Lower leg skin (tissue), 4 donors: ENCODE measurements around the gene TGM5. TPM values are rescaled to one million over a fixed set of nuclear protein-coding genes. Genes with fewer than 3 reads are reported as not detected.

Experiments
- DNase-seq, 2 donors: peaks; one replicate each; pipeline ENCODE4 v3.0.0-alpha.2; 2019; ENCODE audit warnings: low spot score in 2 of 2
- H3K4me3 ChIP-seq: fragments of 200-600 bp; sonication (generic); 2 replicates; pipeline ENCODE4 v1.5.1; 2017; ENCODE audit warnings: mild to moderate bottlenecking, low read depth; ENCODE audit not compliant: poor library complexity, severe bottlenecking
- CTCF ChIP-seq, 3 donors: fragments of 450-650 bp; IDR thresholded peaks; one replicate each; pipeline ENCODE4 v1.5.1; 2016; ENCODE audit warnings: antibody characterized with exemption in 3 of 3, mild to moderate bottlenecking in 3 of 3, moderate library complexity in 2 of 3
- POLR2A ChIP-seq, 2 donors: fragments of 450-650 bp; IDR thresholded peaks; one replicate each; pipeline ENCODE4 v1.6.1; 2016 to 2017; ENCODE audit warnings: antibody characterized with exemption in 2 of 2, mild to moderate bottlenecking in 1 of 2, moderate library complexity in 1 of 2
- WGBS, 2 donors: methylation state at CpG; one replicate each; pipeline ENCODE4 v1.1.5; 2018; 5-methylcytosine and 5-hydroxymethylcytosine counted together
- intact Hi-C: fragments of 100-400 bp; cut with DNase I; formaldehyde crosslinking; loops from one replicate; pipeline ENCODE4 v1.15.0; 2023; ENCODE audit warnings: low total_unique reads
- total RNA-seq, 4 donors: library from RNA; depleted of rRNA; stranded (reverse); fragments of >200 nt; gene quantifications; one replicate each; pipeline ENCODE4 v1.1.0, GENCODE V29; 2016

TGM5 gene
- 100 to 1,000 TPM in 2 of 4 donors, 10 to 100 TPM in 2; 72.5 to 121 (median 105) TPM for total RNA-seq

- intact Hi-C loops: no loop called here
- no peak within 1 kb of the TSS for H3K4me3 ChIP-seq
- WGBS, 2 donors: 41 to 52% methylated on average over 8 of the region's 8 CpGs
- DNase-seq: peak; percentile 72 to 89
- no peak for TF ChIP-seq CTCF (IDR thresholded peaks at IDR 0.05)
- TF ChIP-seq POLR2A (IDR thresholded peaks at IDR 0.05): no peak
Measured at GRCh38 chr15:43266834-43267233, at the start of gene TGM5. TSS of gene TGM5 (minus strand) at chr15:43266928. CDS start at chr15:43266849, 79 bp downstream.

GRCh38 chr15:43314171-43314570 is 47.4 kb upstream of the TGM5 start:
- no peak for TF ChIP-seq CTCF (IDR thresholded peaks at IDR 0.05)
- TF ChIP-seq POLR2A (IDR thresholded peaks at IDR 0.05): no peak
- no peak overlapping the region for H3K4me3 ChIP-seq
- intact Hi-C loops: no loop called here
- 54 to 65% methylated on average over 3 of the region's 3 CpGs for WGBS, 2 donors
- no peak for DNase-seq

GRCh38 chr15:43312378-43312777 is 45.6 kb upstream of the TGM5 start:
- TF ChIP-seq CTCF (IDR thresholded peaks at IDR 0.05): no peak
- TF ChIP-seq POLR2A (IDR thresholded peaks at IDR 0.05): no peak
- H3K4me3 ChIP-seq: no peak overlapping the region
- 57 to 72% methylated on average over 4 of the region's 4 CpGs for WGBS, 2 donors
- intact Hi-C loops: no loop called here
- DNase-seq: no peak

GRCh38 chr15:43302205-43302817 is 35.6 kb upstream of the TGM5 start, which contains the start of gene TGM7:
TSS of gene TGM7 (minus strand) at chr15:43302255.
- DNase-seq: no peak
- 85 to 88% methylated on average over 11 of the region's 11 CpGs for WGBS, 2 donors
- no peak within 1 kb of the TSS for H3K4me3 ChIP-seq
- intact Hi-C loops: no loop called here
- TF ChIP-seq CTCF (IDR thresholded peaks at IDR 0.05) (no peak), POLR2A (IDR thresholded peaks at IDR 0.05) (no peak)

- no peak for DNase-seq
- no peak for TF ChIP-seq CTCF (IDR thresholded peaks at IDR 0.05)
- intact Hi-C loops: no loop called here
- no peak overlapping the region for H3K4me3 ChIP-seq
Measured at GRCh38 chr15:43299884-43300283, 33.2 kb upstream of the TGM5 start.

- TF ChIP-seq POLR2A (IDR thresholded peaks at IDR 0.05) (no peak), CTCF (IDR thresholded peaks at IDR 0.05) (no peak)
- WGBS, 2 donors: 88 to 92% methylated on average over 3 of the region's 3 CpGs
- no peak for DNase-seq
- intact Hi-C loops: no loop called here
- H3K4me3 ChIP-seq: no peak overlapping the region
Measured at GRCh38 chr15:43299411-43299810, 32.7 kb upstream of the TGM5 start.
